ENCODE data around the gene POLR2H.

Gene POLR2H

GRCh38 chr3:184387174-184387714 is 25.7 kb downstream of the POLR2H start:
- DNase-seq (ENCODE audit: low read depth) = no peak

DNA sequence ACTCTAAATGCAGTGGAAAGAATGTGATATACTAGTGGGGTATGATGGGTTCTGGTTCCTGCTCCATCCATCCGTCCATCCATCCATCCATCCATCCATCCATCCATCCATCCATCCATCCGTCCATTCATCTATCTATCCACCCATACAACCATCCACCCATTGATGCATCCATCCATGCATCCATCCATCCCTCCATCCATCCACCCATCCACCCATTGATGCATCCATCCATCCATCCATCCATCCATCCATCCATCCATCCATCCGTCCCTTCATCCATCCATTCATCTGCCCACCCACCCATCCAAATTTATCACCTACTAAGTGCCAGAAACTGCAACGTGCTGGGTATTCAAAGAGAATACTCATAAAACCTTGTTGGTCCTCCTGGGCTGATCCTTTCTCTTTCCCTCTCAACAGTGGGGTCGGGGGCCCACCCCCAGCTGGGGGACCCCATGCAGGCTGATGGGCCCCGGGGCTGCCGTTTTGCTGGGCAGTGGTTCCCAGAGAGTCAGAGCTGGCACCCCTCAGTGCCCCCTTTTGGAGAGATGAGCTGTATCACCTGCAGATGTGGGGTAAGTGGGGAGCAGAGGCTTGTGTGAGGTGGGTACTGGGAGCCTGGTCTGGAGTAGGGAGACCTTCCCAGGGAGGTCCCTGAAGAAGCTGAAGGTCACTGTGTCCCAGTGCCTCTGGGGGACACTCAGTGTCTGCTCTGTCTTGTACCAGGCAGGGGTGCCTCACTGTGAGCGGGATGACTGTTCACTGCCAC is 26.8 kb downstream of the POLR2H start:
- no peak for DNase-seq (ENCODE audit: low read depth)

GRCh38 chr3:184388936-184389230 is 27.4 kb downstream of the POLR2H start:
- DNase-seq (ENCODE audit: low read depth) = no peak

DNA sequence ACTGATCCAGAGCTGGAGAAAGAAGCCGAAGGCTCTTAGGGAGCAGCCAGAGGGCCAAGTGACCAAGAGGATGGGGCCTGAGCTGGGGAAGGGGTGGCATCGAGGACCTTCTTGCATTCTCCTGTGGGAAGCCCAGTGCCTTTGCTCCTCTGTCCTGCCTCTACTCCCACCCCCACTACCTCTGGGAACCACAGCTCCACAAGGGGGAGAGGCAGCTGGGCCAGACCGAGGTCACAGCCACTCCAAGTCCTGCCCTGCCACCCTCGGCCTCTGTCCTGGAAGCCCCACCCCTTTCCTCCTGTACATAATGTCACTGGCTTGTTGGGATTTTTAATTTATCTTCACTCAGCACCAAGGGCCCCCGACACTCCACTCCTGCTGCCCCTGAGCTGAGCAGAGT is 27.9 kb downstream of the POLR2H start:
- no peak for DNase-seq (ENCODE audit: low read depth)

GRCh38 chr3:184389935-184390528 is 28.5 kb downstream of the POLR2H start:
- no peak for DNase-seq (ENCODE audit: low read depth)

DNA sequence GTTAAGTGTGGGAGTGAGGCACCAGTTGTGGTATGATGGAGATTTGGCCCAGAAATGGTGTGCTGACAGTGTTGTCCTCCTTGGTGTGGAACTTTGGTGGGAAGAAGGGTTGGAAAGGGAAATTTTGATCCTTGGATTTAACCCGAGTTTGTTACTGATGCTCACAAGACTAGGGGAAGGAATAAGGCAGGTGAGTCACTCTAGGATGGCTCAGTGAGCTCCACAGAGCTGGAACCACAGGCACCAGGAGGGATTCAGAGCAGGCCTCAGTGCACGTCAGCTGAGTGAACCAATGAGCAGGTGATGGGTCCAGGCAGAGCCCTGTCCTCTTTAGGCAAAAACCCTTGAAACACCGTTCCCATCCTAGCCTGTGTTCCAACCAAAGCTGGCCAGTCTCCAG is 29.8 kb downstream of the POLR2H start:
- DNase-seq (ENCODE audit: low read depth) = no peak

- no peak for DNase-seq (ENCODE audit: low read depth)
Observed at GRCh38 chr3:184395320-184395660, 33.8 kb downstream of the POLR2H start.

GRCh38 chr3:184399410-184399809 is 37.9 kb downstream of the POLR2H start:
- DNase-seq (ENCODE audit: low read depth) = no peak

- DNase-seq (ENCODE audit: low read depth) = no peak
Observed at GRCh38 chr3:184405075-184406030, 43.8 kb downstream of the POLR2H start.

GRCh38 chr3:184409331-184409926 is 47.9 kb downstream of the POLR2H start:
- no peak for DNase-seq (ENCODE audit: low read depth)

DNA sequence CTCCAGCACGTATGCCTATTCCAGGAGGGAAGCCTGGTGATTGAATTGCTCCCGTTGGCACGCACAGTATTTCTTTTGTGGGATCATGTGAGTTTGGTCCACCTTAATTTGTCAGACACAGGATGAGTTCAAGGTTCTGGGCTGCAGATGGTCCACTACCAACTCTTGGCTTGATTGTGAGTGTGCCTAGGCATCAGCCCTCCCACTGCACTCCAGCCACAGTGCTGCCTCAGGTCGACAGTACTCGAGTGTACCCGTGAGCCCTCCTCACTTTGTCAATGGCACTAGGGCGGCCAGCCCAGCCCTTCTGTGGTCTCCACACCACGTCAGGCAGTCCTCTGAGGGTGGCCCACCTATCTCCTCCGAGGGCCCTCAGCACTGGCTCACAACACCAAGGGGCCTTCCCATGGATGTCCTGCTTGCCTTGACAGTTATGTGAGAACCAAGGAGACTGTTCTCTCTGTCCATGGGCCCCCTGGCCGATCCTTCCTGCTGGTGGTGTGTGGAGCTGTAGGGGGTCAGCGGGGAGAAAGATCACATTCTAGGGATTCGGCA is 48.5 kb downstream of the POLR2H start:
- DNase-seq (ENCODE audit: low read depth) = no peak

- DNase-seq (ENCODE audit: low read depth) = no peak
Observed at GRCh38 chr3:184414418-184415202, 53.1 kb downstream of the POLR2H start.

- DNase-seq (ENCODE audit: low read depth) = no peak
Observed at GRCh38 chr3:184415203-184415490, 53.6 kb downstream of the POLR2H start.

DNA sequence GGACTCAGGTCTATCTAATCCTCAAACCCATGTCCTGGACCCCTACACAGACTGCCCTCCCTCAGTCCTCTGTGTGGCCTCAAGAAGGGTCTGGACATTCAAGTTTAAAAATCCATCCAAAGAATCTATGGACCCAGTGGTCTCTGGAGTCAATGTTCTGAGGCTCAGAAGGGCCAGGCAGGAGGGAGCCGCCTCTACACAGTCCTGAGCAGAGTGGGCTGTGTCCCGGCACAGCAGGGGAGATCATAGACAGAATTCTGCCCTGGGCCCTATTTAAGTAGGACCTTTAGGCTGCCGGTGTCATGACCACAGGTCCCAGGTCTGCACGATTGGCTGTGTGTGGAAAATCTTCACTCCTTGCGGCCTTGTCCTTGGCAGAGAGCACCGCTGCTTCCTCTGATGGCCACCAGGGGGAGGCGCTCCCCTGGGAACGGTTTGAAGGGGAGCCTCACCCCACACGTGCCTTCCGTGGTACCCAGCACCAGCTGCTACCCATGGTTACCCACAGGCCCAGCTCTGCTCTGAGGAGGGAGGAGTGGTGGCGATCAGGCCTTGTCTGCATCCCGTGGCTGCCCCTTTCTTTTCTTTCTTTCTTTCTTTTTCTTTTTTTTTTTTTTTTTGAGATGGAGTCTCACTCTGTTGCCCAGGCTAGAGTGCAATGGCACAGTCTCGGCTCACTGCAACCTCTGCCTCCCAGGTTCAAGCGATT is 56.3 kb downstream of the POLR2H start:
- peak; percentile 57 for DNase-seq (ENCODE audit: low read depth)
